GM21381 (cell line): ENCODE measurements around the gene NKAIN2.

ENCODE experiments used
- ATAC-seq: cut with Tn5 transposase; IDR thresholded peaks from one replicate; pipeline ENCODE4 v1.9.1; 2021; ENCODE audit warnings: mild to moderate bottlenecking, moderate library complexity; ENCODE audit not compliant: unreplicated experiment

The NKAIN2 gene

DNA sequence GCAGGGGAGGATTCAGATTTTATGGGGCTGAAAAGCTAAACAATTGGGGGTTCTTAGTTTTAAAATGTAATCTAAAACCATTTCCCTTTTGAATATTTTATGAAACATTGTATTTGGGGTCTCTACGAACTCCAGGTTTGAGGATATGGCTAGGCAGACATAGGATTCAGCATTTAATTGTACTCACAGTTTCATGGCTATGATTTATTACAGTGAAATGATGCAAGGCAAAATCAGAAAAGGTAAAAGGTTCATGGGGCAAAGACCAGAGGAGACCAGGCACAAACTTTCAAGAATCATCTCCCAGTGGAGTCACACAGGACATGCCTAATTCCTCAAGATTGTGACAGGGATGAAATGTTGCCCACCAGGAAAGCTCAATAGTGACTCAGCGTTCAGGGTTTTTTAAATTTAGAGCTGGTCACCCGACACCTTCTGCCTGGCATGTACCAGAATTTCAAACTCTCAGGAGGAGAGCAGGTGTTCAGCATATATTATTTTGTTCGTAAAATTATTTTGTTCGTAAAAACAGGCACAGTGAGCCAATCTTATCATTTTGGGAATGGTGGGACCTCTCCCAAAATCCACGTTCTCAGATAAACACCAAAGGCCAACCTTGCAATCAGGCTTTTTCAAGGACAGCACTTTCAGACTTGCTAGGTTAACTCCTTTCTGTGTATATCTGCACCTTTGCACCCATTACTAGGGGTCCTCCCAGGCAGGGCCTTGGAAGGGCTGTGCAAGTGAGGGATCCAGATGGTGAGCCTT is 270.3 kb downstream of the NKAIN2 start:
- ATAC-seq, result no peak

DNA sequence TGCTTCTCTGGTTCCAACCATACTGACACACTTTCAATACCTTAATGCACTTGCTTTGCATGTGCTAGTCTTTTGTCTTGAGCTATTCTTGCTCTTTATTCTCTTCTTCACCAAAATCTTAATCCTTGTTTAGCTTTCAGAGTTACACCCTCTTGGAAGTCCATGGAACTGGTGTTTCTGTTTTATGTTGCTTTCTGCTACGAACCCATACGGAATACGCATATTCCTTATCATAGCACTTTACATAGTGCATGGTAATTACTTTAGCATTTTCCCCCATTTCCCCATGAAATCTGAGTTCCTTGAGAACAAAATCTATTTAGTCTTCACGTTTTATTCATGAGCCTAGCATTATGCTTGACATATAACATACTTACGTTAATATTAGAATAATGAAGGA is 270.9 kb downstream of the NKAIN2 start:
- ATAC-seq, result no peak

DNA sequence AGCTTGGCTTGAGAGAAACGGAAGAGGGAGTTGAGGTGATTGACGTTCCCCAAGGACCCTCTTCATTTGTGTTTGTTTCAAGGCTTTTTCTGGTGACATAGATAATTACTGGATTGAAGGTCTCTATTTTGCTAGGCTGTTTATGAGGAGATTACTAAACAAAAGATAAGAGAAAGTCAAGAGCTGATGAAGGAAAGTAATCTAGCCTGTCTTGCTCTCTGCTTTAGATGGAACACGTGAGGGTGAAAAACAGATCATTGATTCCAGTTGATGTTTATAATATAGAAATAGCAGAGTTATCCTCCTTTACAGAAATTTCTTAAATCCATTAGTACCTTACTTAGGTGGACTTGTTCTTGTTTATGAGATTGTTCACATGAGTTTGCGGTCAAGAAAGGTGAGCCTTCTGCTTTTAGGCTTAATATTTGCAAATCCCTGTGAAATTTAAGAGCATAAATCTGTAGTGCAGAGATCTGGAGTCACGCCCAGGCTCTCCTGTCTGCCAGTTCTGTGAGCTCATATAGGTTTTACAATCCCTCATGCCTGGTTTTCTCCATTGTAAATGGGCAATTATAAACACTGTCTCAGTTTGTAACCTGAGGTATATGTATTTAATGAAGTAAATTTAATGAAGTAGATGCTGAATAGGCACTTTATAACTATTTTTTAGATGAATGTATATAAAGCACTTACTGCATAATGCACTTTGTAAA is 272.8 kb downstream of the NKAIN2 start:
- no peak for ATAC-seq

- ATAC-seq, result no peak
These were observed 274.5 kb downstream of the NKAIN2 start for GRCh38 chr6:124078169-124078568.

- no peak for ATAC-seq
These were observed 276.8 kb downstream of the NKAIN2 start for GRCh38 chr6:124080483-124080882.

- no peak for ATAC-seq
These were observed 286.8 kb downstream of the NKAIN2 start for GRCh38 chr6:124090491-124090890.

GRCh38 chr6:124099520-124099919 is 295.9 kb downstream of the NKAIN2 start:
- no peak for ATAC-seq

DNA sequence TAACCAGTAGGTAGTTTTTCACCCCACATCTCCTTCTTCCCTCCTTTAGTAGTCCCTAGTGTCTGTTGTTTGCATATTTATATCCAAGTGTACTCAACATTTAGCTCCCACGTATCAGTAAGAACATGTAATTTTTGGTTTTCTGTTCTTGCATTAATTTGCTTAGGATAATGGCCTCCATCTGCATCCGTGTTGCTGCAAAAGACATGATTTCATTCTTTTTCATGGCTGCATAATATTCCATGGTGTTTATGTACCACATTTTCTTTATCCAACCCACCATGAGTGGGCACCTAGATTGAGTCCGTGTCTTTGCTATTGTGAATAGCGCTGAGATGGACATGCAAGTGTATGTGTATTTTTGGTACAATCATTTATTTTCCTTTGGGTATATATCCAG is 306.8 kb downstream of the NKAIN2 start:
- ATAC-seq, result no peak

- no peak for ATAC-seq
These were observed 315.9 kb downstream of the NKAIN2 start for GRCh38 chr6:124119596-124119995.

GRCh38 chr6:124123617-124124209 is 320.0 kb downstream of the NKAIN2 start:
- no peak for ATAC-seq

- ATAC-seq, result no peak
These were observed 327.6 kb downstream of the NKAIN2 start for GRCh38 chr6:124131259-124131658.

DNA sequence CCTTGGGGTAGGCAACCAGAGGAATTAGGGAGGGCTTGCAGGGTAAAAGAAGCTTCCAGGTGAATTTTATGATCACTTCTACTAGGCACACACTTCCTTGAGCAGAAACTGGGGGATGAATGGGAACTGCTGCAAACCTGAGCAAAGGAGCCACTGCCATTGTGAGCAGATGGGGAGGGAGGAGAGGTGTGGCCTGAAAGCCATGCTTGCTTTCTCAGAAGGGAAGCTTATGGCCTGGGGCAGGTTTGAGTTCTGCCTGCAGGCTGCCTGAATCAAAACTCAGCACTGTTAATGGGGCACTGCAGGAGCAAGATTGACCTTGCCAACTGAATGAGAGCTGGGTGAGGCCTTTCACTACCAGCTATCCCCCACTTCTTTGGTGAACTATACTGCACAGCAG is 328.1 kb downstream of the NKAIN2 start:
- no peak for ATAC-seq

DNA sequence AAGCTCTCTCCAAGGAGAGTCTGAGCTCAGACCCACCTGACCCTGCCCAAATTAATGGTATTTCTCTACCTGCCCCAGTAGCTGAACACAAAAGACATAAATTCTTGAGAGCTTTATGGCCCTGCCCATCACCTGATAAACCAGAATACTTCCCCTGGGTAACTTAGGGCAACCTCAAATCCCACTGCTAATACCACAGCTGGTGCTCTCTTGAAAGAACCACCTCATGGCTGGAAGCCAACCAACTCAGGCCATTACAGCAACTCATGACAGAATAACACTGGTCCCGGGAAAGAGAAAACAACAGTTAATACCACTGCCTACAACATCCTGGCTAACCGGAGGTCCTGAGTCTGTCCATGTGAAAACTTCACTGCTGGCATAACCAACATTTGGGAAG is 328.6 kb downstream of the NKAIN2 start:
- no peak for ATAC-seq

- ATAC-seq, result no peak
These were observed 339.2 kb downstream of the NKAIN2 start for GRCh38 chr6:124142852-124143251.

DNA sequence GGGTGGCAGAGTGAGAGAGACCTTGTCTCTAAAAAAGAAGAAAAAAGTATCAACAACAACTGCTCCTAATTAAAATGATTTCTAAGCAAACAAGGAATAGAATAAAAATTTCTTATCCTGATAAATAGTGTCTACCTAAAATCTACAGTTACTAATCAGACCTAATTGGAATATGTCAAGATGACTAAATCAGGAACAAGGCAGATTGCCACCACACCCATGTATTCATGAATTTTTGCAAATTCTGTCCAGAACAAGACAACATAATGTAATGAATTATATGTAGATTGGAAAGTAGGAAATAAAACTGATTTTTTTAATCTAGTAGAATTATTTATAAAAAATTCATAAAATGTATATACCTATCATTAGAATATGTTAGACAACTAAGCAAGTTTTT is 339.8 kb downstream of the NKAIN2 start:
- ATAC-seq, result no peak

DNA sequence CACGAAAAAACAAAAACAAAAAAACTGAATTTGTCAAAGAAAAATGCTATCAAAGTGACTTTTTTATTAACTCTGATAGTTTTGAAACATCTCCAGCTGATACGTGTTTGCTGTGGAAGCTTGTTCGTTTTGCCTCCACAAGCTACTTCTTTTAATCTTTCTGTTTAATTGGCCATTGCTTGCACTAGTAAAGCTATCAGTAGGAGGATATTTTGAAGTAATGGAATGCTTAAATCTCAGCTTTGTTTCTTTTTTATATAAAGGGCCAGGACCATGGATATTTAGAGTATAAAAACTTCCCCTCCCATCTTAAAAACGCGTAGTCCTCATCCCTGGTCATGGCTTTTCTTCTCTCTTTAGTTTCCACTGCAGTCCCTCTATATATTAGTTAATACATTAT is 344.0 kb downstream of the NKAIN2 start:
- no peak for ATAC-seq

GRCh38 chr6:124148236-124148957 is 344.7 kb downstream of the NKAIN2 start:
- ATAC-seq, result no peak

- ATAC-seq, result no peak
These were observed 346.0 kb downstream of the NKAIN2 start for GRCh38 chr6:124149646-124150045.

DNA sequence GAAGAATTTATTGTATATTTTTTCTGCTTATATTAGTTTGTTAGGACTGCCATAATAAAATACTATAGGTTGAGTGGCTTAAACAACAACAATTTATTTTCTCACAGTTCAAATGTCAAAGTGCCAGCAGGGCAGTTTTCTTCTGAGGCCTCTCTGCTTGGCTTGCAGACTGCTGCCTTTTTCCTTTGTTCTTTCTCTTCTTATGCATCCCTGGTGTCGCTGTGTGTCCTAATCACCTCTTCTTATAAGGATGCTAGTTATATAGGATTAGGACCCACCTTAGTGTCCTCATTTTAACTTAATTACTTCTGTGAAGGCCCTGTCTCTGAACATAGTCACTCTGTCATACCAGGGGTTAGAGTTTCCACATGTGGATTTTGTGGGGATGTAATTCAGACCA is 354.4 kb downstream of the NKAIN2 start:
- no peak for ATAC-seq

GRCh38 chr6:124163676-124164075 is 360.0 kb downstream of the NKAIN2 start:
- no peak for ATAC-seq

- ATAC-seq, result no peak
These were observed 360.7 kb downstream of the NKAIN2 start for GRCh38 chr6:124164343-124164742.
